NT2/D1 (cell line): Measurements from ENCODE around the gene IL4R.

ENCODE experiments used
- SUZ12 ChIP-seq: IDR thresholded peaks from 2 replicates; pipeline ENCODE4 v1.6.1; 2011; ENCODE audit not compliant: insufficient read length, insufficient read depth; ENCODE audit errors: extremely low read depth
- YY1 ChIP-seq: IDR thresholded peaks from 2 replicates; pipeline ENCODE4 v1.6.1; 2011; ENCODE audit not compliant: insufficient read length, insufficient read depth
- ZNF274 ChIP-seq: IDR thresholded peaks from 2 replicates; pipeline ENCODE4 v1.6.1; 2011; ENCODE audit warnings: mild to moderate bottlenecking, low read depth, low read length

GRCh38 chr16:27326738-27327585 lies 13.2 kb downstream of the IL4R start:
- TF ChIP-seq ZNF274 (no peak), SUZ12 (no peak), YY1 (no peak)
